Smooth muscle cell (in vitro differentiated cells): ENCODE results near the gene ZBTB20. TPM values are rescaled to one million over a fixed set of nuclear protein-coding genes. Genes with fewer than 3 reads are reported as not detected.

Experiments
- DNase-seq: peaks from one replicate; lab custom pipeline; 2025; ENCODE audit not compliant: unreplicated experiment; lab: John Stamatoyannopoulos, UW
- H2AFZ ChIP-seq: fragments of 200-600 bp; sonication (generic); 2 replicates; pipeline ENCODE4 v1.6.0; 2016; ENCODE audit warnings: antibody characterized with exemption, low read depth, mild to moderate bottlenecking
- H3F3A ChIP-seq: fragments of 200-600 bp; sonication (generic); 2 replicates; pipeline ENCODE4 v1.6.0; 2017; ENCODE audit warnings: antibody characterized with exemption, low read depth
- H3K27ac ChIP-seq: fragments of 200-600 bp; sonication (generic); 2 replicates; pipeline ENCODE4 v1.5.1; 2016; ENCODE audit warnings: low read depth, mild to moderate bottlenecking
- H3K27me3 ChIP-seq: fragments of 200-600 bp; sonication (generic); 2 replicates; pipeline ENCODE4 v1.6.1; 2016; ENCODE audit warnings: low read depth, mild to moderate bottlenecking
- H3K36me3 ChIP-seq: fragments of 200-600 bp; sonication (generic); 2 replicates; pipeline ENCODE4 v1.5.1; 2016; ENCODE audit warnings: low read depth
- H3K4me1 ChIP-seq: fragments of 200-600 bp; sonication (generic); 2 replicates; pipeline ENCODE4 v1.5.1; 2016; ENCODE audit warnings: low read depth
- H3K4me2 ChIP-seq: fragments of 200-600 bp; sonication (generic); 2 replicates; pipeline ENCODE4 v1.6.0; 2016; ENCODE audit warnings: mild to moderate bottlenecking
- H3K4me3 ChIP-seq: fragments of 200-600 bp; sonication (generic); 2 replicates; pipeline ENCODE4 v1.5.1; 2016; ENCODE audit warnings: mild to moderate bottlenecking
- H3K79me2 ChIP-seq: fragments of 200-600 bp; sonication (generic); 2 replicates; pipeline ENCODE4 v1.6.0; 2016; ENCODE audit warnings: low read depth, mild to moderate bottlenecking
- H3K9ac ChIP-seq: fragments of 200-600 bp; sonication (generic); 2 replicates; pipeline ENCODE4 v1.6.0; 2016; ENCODE audit warnings: low read depth
- H3K9me3 ChIP-seq: fragments of 200-600 bp; sonication (generic); replicated peaks from 2 replicates; pipeline ENCODE4 v1.5.1; 2016; ENCODE audit warnings: low read depth
- H4K20me1 ChIP-seq: fragments of 200-600 bp; sonication (generic); 2 replicates; pipeline ENCODE4 v1.6.0; 2016; ENCODE audit warnings: low read depth
- CTCF ChIP-seq: fragments of 200-600 bp; sonication (generic); IDR thresholded peaks from 2 replicates; pipeline ENCODE4 v1.5.1; 2017; ENCODE audit warnings: borderline replicate concordance, mild to moderate bottlenecking, antibody characterized with exemption; ENCODE audit not compliant: insufficient read depth, poor library complexity, severe bottlenecking
- WGBS: methylation state at CpG from one replicate; pipeline ENCODE4 v1.1.7; 2016; ENCODE audit warnings: low lambda C conversion rate; 5-methylcytosine and 5-hydroxymethylcytosine counted together
- polyA plus RNA-seq: library from polyadenylated mRNA; unstranded; fragments of >200 nt; fragmentation: Nextera tagmentation; extraction: Ambion mirVana; gene quantifications from 2 replicates; pipeline ENCODE4 v1.2.1, GENCODE V29; 2016
- total RNA-seq: library from RNA; depleted of rRNA; stranded (reverse); fragments of >200 nt; gene quantifications from 2 replicates; pipeline ENCODE4 v1.2.3, GENCODE V29; 2014

The ZBTB20 gene
- total and polyA plus RNA-seq, 2 experiments from 2014 or later: 4.9 to 6.8 TPM

- Histone ChIP-seq H3K27me3 (no peaks in the 10 kb centered on the region), H3F3A (no peaks in the 10 kb centered on the region), H3K9ac (no peak overlapping the region), H3K27ac (no peak overlapping the region), H4K20me1 (no peaks in the 10 kb centered on the region), H3K4me2 (no peak overlapping the region), H2AFZ (no peak overlapping the region), H3K36me3 (no peaks in the 10 kb centered on the region), H3K4me1 (peaks cover 6% of the 10 kb centered on the region), H3K4me3 (no peak overlapping the region), H3K79me2 (no peaks in the 10 kb centered on the region), H3K9me3 (no peaks in the 10 kb centered on the region)
- 81% methylated on average over 6 of the region's 6 CpGs for WGBS
- no peak for TF ChIP-seq CTCF
- no peak for DNase-seq
Measured at GRCh38 chr3:114364806-114365654, 782.1 kb downstream of the ZBTB20 start.

GRCh38 chr3:114363554-114364202 is 783.4 kb downstream of the ZBTB20 start:
- Histone ChIP-seq H3K4me3 (no peak overlapping the region), H3K27me3 (no peaks in the 10 kb centered on the region), H3K36me3 (no peaks in the 10 kb centered on the region), H3K9me3 (no peaks in the 10 kb centered on the region), H3K4me1 (peaks cover 6% of the 10 kb centered on the region), H3K79me2 (no peaks in the 10 kb centered on the region), H4K20me1 (no peaks in the 10 kb centered on the region), H3F3A (no peaks in the 10 kb centered on the region), H2AFZ (no peak overlapping the region), H3K9ac (no peak overlapping the region), H3K4me2 (peak overlapping the region; percentile 27), H3K27ac (peak overlapping the region; percentile 55)
- 79% methylated on average over 1 of the region's 1 CpG for WGBS
- no peak for TF ChIP-seq CTCF
- DNase-seq: no peak

GRCh38 chr3:114362815-114363214 is 784.3 kb downstream of the ZBTB20 start:
- no peak overlapping the region for H3K4me2 ChIP-seq
- DNase-seq: no peak
- no peaks in the 10 kb centered on the region for H3F3A ChIP-seq
- 79% methylated on average over 1 of the region's 1 CpG for WGBS
- H3K36me3 ChIP-seq: no peaks in the 10 kb centered on the region
- no peaks in the 10 kb centered on the region for H3K79me2 ChIP-seq
- peaks cover 6% of the 10 kb centered on the region for H3K4me1 ChIP-seq
- H3K9ac ChIP-seq: no peak overlapping the region
- peak overlapping the region; percentile 55 for H3K27ac ChIP-seq
- TF ChIP-seq CTCF: peak; percentile 46
- H3K9me3 ChIP-seq: no peaks in the 10 kb centered on the region
- no peak overlapping the region for H3K4me3 ChIP-seq
- H2AFZ ChIP-seq: no peak overlapping the region
- no peaks in the 10 kb centered on the region for H3K27me3 ChIP-seq
- no peaks in the 10 kb centered on the region for H4K20me1 ChIP-seq

GRCh38 chr3:114361391-114361790 is 785.7 kb downstream of the ZBTB20 start:
- Histone ChIP-seq H3K27me3 (no peaks in the 10 kb centered on the region), H4K20me1 (no peaks in the 10 kb centered on the region), H3F3A (no peaks in the 10 kb centered on the region), H3K27ac (no peak overlapping the region), H3K9me3 (no peaks in the 10 kb centered on the region), H3K9ac (no peak overlapping the region), H3K79me2 (no peaks in the 10 kb centered on the region), H3K4me1 (peaks cover 9% of the 10 kb centered on the region), H2AFZ (no peak overlapping the region), H3K4me2 (no peak overlapping the region), H3K36me3 (no peaks in the 10 kb centered on the region), H3K4me3 (no peak overlapping the region)
- no peak for TF ChIP-seq CTCF
- no peak for DNase-seq
